GM18520 (cell line): Measurements from ENCODE around the gene PCSK1.
A peak's percentile ranks its signal among the peaks of the same experiment; 100 is the strongest.
"Not testable (repeated sequence)": the region's sequence is repeated elsewhere in the genome, so short reads cannot be mapped to it uniquely, and the experiment has no call there.

Source experiments
- ATAC-seq: cut with Tn5 transposase; IDR thresholded peaks from one replicate; pipeline ENCODE4 v1.9.1; 2021; ENCODE audit not compliant: unreplicated experiment

PCSK1 gene

DNA sequence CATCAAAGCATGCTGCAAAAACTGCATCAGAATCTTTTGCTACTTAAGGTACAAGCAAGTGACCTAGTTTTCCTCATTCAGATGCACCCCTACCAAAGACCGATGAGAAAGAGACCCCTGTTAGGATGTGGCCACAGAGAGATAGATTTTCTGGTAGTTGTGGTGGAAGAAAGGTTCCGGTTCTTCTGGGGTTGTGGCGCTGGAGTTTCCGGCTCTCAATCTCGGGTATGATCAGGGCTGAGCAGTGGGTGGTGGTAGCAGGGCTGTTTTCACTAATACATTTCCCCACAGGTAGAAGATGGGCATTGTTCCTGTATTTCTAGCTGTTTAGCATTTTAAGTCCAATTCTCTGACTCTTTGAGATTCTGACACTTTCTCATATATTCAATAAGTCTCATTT, 58.4 kb downstream of the PCSK1 start:
- ATAC-seq, result no peak

DNA sequence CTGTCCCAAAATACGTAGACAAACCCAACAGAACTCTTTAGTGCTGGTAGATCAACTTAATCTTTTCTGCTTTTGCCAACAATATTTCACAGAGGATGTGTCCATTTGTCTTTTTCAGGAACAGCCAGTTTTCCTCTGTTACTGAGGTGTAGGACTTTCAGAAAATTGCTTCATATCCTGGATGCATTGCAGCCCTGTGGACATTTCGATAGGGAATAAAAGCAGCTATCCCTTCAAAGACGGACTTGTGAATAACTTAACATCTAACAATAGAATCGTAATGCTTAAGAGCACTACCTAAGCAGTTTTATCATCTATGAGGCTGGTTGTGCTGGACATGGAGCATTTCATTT, 59.7 kb downstream of the PCSK1 start:
- ATAC-seq, result no peak

DNA sequence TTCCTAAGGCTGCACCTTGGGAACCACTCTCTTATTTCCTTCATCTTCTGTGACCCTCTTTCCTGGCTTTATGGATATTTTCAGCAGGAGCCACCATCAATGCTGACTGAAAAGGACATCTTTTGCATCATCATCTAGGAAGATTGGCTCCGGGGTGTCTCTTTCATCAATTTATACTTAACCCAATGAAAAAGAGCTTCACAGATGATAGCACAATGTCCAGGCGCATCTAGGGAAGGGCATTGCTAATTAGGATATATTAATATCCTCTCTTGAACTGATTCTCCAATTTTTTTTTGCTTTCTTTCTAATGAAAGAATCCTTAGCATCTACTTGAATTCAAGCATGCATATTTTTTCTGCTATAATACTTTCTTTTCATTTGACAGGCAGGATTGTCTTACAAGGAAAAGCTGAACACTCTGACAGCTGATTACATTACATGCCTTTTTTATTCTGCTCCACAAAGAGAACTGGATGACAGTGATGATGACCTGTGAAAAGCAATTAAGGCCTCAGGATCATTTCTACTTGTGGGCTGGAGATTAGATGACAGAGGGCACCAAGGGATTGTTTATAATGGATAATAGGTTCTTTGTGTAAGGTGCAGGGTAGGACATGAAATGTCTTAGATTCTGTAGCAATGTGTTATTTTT, 60.2 kb downstream of the PCSK1 start:
- no peak for ATAC-seq

DNA sequence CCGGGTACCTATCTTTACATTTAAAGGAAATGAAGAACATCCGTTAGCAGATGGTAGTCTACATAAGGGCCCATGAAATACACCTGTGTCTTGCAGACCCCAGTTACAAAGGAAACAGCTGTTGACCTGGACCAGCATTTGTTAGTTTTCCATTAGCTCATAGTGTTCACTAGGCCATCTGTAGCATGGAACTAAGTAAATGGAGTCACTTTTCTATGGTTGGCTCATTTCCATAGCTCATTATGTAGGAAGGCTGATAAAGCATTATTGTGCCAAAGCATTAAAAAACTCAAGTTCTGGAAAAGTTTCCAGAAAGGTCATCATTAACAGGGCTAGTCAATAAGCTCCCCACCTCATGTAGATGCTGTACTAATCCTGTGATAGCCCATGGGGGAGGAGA, 62.1 kb downstream of the PCSK1 start:
- ATAC-seq, result no peak

DNA sequence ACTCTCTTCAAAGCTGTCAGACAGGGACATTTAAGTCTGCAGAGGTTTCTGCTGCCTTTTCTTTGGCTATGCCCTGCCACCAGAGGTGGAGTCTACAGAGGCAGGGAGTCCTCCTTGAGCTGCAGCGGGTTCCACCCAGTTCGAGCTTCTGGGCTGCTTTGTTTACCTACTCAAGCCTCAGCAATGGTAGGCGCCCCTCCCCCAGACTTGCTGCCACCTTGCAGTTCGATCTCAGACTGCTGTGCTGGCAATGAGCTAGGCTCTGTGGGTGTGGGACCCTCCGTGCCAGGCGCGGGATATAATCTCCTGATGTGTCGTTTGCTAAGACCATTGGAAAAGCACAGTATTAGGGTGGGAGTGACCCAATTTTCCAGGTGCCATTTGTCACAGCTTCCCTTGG, 65.7 kb downstream of the PCSK1 start:
- not testable (repeated sequence) for ATAC-seq

DNA sequence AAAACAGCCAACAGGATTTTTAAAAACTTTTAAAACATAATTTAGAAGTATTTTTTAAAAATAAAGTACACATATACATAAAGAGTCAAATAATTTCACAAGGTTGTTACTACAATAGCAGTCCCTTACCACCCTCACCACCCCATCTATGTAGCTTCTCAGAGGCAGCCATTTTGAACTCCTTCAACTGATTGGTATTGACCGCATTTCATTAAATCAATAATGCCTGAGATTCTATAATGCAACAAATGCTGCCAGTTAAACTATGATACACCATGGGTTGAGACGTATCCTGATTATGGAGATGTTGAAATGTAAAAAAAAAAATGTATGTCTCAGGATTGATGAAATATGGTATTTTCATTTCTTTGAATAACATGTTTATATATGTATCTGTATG, 78.8 kb downstream of the PCSK1 start:
- no peak for ATAC-seq

DNA sequence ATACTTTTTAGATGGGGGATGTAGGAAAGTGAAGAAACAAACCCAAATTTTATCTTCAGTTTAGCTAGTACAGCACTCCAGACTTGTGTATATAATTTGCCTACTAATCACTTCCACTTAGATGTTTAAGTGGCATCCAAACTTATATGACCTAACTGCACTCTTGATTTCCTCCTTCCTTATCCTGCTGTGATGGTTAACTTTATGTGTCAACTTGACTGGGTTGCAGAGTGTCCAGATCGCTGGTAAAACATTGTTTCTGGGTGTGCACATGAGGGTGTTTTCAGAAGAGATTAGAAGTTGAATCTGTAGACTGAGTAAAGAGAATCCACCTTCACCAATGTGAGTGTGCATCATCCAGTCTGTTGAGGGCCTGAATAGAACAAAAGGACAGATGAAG, 79.8 kb downstream of the PCSK1 start:
- no peak for ATAC-seq

DNA sequence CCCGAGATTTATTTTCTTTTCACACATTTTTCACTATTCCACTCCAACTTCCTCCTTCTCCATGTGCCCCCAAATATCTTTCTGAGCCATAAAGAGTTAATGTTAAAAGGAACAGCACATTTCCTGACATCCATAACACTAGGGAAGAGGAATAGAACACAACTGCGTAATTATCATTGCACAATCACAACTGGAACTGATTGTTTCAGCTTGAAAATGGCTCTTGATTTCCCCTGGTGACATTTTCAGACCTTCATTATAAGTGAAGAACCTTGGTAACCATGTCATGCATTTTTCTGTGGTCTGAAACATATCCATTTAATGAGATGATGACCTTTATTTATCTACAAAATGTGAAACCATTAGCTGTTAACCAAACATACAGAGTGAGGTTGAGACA, 82.4 kb downstream of the PCSK1 start:
- no peak for ATAC-seq

DNA sequence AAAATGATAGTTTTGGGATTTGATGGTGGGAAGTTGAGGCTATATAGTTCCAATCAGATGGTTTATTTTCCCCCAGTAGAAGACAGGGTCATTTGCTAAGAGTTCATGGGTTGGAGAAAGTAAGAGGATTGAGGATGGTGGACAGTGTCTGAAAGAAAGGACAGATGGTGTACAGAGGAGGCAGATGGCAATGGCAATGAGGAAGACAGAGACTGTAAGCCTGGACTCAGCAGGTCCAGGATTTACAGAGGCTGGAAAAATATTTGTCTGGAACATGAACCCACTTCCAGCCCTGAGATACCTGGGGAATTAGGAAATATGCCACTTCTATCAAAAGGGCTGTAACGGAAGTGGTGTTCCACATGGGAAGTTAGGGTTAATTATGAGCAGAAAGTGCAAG, 84.5 kb downstream of the PCSK1 start:
- ATAC-seq, result no peak

DNA sequence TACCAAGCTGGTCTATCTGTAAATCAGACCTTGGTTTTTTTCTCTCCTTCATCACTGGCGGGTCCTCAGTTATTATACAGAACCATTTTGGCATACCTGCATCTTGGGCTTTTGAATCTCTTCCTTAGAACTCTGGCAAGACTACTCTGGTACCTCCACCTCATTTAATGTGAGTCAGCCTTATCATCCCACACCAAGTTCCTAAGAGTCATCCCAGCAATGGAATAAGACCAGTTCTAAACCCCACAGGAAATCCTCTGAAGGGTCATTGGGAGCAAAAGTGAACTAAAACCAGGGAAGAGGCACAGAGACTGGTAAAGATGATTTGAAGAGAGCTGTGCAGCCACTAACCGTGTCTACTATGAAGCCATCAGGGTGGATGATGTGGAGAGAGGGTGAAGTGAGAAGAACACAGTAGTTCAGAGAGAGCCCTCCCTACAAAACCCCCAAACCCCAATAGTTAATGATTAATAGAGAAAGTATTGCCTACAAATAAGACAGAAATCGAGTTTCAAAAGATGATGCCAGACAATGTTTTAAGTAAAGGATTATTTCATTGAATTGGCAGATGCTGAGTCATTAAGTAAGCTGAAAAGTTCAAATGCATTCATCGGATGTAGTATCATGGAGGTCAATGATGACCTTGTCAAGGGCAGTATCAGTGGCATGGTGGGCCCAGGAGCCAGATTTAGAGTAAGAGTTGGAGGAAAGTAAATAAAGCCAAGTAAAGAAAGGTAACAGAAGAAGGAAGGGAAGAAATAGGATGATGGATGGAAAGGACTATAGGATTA, 85.4 kb downstream of the PCSK1 start:
- no peak for ATAC-seq

DNA sequence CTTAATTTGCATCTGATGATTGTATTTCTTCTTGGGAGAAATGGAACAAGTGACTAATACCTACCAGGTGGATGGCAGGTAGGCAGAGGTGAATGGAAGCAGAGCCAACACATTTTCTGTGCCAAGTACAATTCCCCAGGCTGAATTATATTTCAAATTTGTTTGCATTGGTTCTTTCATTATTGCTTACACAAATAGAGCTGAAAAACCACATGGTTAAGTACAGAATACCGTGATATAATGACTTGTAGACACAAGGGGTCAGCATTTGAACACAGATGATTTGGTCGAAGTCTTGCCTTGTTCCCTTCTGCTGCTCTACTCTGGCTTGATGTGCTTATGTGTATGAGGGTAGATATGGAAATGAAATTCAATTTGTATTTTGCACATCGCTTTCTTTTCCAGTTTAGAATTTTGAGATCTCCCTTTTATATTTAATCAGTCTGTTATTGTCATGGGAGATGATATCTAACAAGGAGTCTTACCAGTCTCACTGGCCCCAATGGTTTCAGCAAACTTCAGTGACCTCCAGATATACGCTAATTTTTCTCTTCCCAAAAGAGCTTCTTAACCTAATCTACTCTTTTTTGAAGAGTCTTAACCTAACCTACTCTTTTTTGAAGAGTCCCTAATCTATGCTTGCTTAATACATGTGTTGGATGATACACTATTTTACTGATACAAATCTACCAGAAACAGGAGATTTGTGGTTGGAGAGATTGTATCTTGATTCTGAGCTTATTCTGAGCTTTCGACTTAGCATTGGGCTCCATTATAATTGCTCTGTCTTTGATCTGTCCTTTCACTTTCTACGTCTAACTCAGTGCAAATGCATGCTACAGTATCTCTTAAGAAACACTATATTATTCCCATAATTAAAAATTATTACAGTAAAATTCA, 88.1 kb downstream of the PCSK1 start:
- peak; percentile 91 for ATAC-seq

DNA sequence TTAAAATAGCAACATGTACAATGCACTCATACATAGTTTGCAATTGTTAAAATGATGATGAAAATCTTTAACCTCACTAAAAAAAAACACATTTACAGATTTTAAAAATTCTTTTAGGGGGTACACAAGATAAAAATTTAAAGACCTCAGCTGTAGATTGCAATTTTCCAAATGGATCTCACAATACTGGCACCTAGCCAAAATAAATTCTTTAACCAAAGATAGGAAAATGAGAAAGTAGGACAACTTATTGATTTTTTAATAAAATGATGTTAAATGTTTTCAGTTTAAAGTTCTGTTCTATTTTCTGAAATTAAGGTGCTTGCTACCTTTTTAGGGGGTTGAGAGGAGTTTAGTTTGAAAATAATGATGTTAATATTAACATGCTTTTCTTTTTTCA, 90.0 kb downstream of the PCSK1 start:
- ATAC-seq, result no peak

DNA sequence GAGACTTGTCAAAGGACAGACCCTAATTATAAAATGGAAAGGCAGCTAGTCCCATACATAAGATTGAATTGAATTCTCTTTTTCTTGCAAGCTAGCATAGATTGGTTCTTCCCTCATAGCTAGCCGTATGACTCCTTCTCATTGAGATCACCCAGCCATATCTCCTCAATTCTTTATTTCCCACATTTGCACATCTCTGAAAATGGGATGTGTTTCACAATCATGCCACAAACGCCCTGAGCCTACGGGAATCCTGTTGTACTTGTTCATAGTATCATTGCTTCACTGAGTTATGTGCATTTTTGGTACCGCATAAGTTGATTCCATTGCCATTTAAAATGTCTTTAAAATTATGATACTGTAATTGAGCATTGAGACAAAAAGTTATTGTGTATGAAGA, 90.5 kb downstream of the PCSK1 start:
- no peak for ATAC-seq
